H9 (cell line): Measurements from ENCODE around the gene LCE4A. TPM values are rescaled to one million over a fixed set of nuclear protein-coding genes. Genes with fewer than 3 reads are reported as not detected.

Experiments
- DNase-seq: peaks from one replicate; pipeline ENCODE4 v3.0.0-alpha.2; 2017
- H2AFZ ChIP-seq: one replicate; pipeline ENCODE4 v1.6.1; 2013; ENCODE audit warnings: mild to moderate bottlenecking, low read length, control low read depth, moderate library complexity
- H2AK5ac ChIP-seq: 2 replicates; pipeline ENCODE4 v1.6.1; 2013; ENCODE audit warnings: low read length, control low read depth, mixed read lengths; ENCODE audit not compliant: insufficient read length
- H2BK120ac ChIP-seq: one replicate; pipeline ENCODE4 v1.6.1; 2013; ENCODE audit warnings: low read depth, mild to moderate bottlenecking, low read length, control low read depth, inconsistent platforms; ENCODE audit not compliant: poor library complexity, severe bottlenecking
- H2BK12ac ChIP-seq: 2 replicates; pipeline ENCODE4 v1.6.1; 2013; ENCODE audit warnings: low read length, control low read depth, mixed read lengths, low read depth; ENCODE audit not compliant: insufficient read length
- H2BK15ac ChIP-seq: 2 replicates; pipeline ENCODE4 v1.6.1; 2013; ENCODE audit warnings: low read depth, low read length, control low read depth
- H2BK20ac ChIP-seq: one replicate; pipeline ENCODE4 v1.6.1; 2013; ENCODE audit warnings: low read depth, mild to moderate bottlenecking, low read length, control low read depth, inconsistent platforms; ENCODE audit not compliant: poor library complexity, severe bottlenecking
- H2BK5ac ChIP-seq: 2 replicates; pipeline ENCODE4 v1.6.1; 2013; ENCODE audit warnings: low read length, control low read depth, mixed read lengths; ENCODE audit not compliant: insufficient read length
- H3K14ac ChIP-seq: 2 replicates; pipeline ENCODE4 v1.6.1; 2013; ENCODE audit warnings: low read length, control low read depth; ENCODE audit not compliant: insufficient read depth
- H3K18ac ChIP-seq: 2 replicates; pipeline ENCODE4 v1.6.1; 2013; ENCODE audit warnings: low read depth, mild to moderate bottlenecking, mixed read lengths, low read length, control low read depth; ENCODE audit not compliant: insufficient read length
- H3K23ac ChIP-seq: 2 replicates; pipeline ENCODE4 v1.6.1; 2013; ENCODE audit warnings: low read length, control low read depth, mixed read lengths, low read depth; ENCODE audit not compliant: insufficient read length
- H3K23me2 ChIP-seq: 2 replicates; pipeline ENCODE4 v1.6.1; 2013; ENCODE audit warnings: low read depth, mild to moderate bottlenecking, mixed read lengths, low read length, control low read depth; ENCODE audit not compliant: insufficient read length, poor library complexity, severe bottlenecking
- H3K27ac ChIP-seq: 2 replicates; pipeline ENCODE4 v1.5.1; 2013; ENCODE audit warnings: low read length, control low read depth, mixed read lengths, low read depth; ENCODE audit not compliant: insufficient read length
- H3K27me3 ChIP-seq: 2 replicates; pipeline ENCODE4 v1.6.1; 2013; ENCODE audit warnings: low read length, control low read depth, inconsistent platforms; ENCODE audit not compliant: insufficient read depth
- H3K4ac ChIP-seq: 2 replicates; pipeline ENCODE4 v1.6.1; 2013; ENCODE audit warnings: low read depth, mild to moderate bottlenecking, control low read depth, inconsistent platforms, low read length, moderate library complexity
- H3K4me1 ChIP-seq: 2 replicates; pipeline ENCODE4 v1.6.1; 2013; ENCODE audit warnings: low read length, control low read depth, inconsistent platforms; ENCODE audit not compliant: insufficient read depth
- H3K4me2 ChIP-seq: 2 replicates; pipeline ENCODE4 v1.6.1; 2013; ENCODE audit warnings: low read length, control low read depth, mixed read lengths; ENCODE audit not compliant: insufficient read length, insufficient read depth
- H3K56ac ChIP-seq: 2 replicates; pipeline ENCODE4 v1.6.1; 2013; ENCODE audit warnings: low read depth, mild to moderate bottlenecking, mixed read lengths, low read length, control low read depth; ENCODE audit not compliant: insufficient read length
- H3K79me1 ChIP-seq: 2 replicates; pipeline ENCODE4 v1.6.1; 2013; ENCODE audit warnings: low read depth, mild to moderate bottlenecking, moderate library complexity, low read length, control low read depth, inconsistent platforms; ENCODE audit not compliant: insufficient read depth, poor library complexity, severe bottlenecking
- H3K79me2 ChIP-seq: 2 replicates; pipeline ENCODE4 v1.6.1; 2013; ENCODE audit warnings: low read length, control low read depth, inconsistent platforms; ENCODE audit not compliant: insufficient read depth
- H3K9ac ChIP-seq: 2 replicates; pipeline ENCODE4 v1.6.1; 2013; ENCODE audit warnings: low read length, control low read depth, mixed read lengths; ENCODE audit not compliant: insufficient read length; ENCODE audit errors: extremely low read depth
- H3K9me3 ChIP-seq: one replicate; pipeline ENCODE4 v1.6.1; 2013; ENCODE audit warnings: low read depth, low read length, inconsistent platforms; ENCODE audit not compliant: control insufficient read depth
- H3T11ph ChIP-seq: one replicate; pipeline ENCODE4 v1.6.1; 2013; ENCODE audit warnings: mild to moderate bottlenecking, low read length, control low read depth, inconsistent platforms
- H4K20me1 ChIP-seq: one replicate; pipeline ENCODE4 v1.6.1; 2013; ENCODE audit not compliant: control insufficient read depth, insufficient read length, insufficient read depth
- H4K5ac ChIP-seq: 2 replicates; pipeline ENCODE4 v1.6.1; 2013; ENCODE audit warnings: low read depth, mild to moderate bottlenecking, mixed read lengths, low read length, control low read depth; ENCODE audit not compliant: insufficient read length
- H4K8ac ChIP-seq: replicated peaks from 2 replicates; pipeline ENCODE4 v1.6.1; 2013; ENCODE audit warnings: low read length, control low read depth, mixed read lengths, low read depth; ENCODE audit not compliant: insufficient read length
- H4K91ac ChIP-seq: 2 replicates; pipeline ENCODE4 v1.6.1; 2013; ENCODE audit warnings: low read depth, mild to moderate bottlenecking, moderate library complexity, mixed read lengths, low read length, control low read depth; ENCODE audit not compliant: insufficient read length
- H3K27ac Mint-ChIP-seq, 3 experiments: 2 replicates in 2 of 3; 3 replicates in 1 of 3; pipeline ENCODE4 v1.8.0; 2020 to 2021; ENCODE audit warnings: mixed read lengths in 3 of 3, mild to moderate bottlenecking in 1 of 3, moderate library complexity in 1 of 3
- H3K27me3 Mint-ChIP-seq: 2 replicates; pipeline ENCODE4 v1.8.0; 2021; ENCODE audit warnings: low read depth, mild to moderate bottlenecking, moderate library complexity, mixed read lengths
- H3K36me3 Mint-ChIP-seq, 3 experiments: 2 replicates in 2 of 3; 3 replicates in 1 of 3; pipeline ENCODE4 v1.8.0; 2020 to 2021; ENCODE audit warnings: low read depth in 3 of 3, mixed read lengths in 3 of 3; ENCODE audit not compliant: insufficient read depth in 1 of 3
- H3K4me1 Mint-ChIP-seq, 2 experiments: 2 replicates each; pipeline ENCODE4 v1.8.0; 2020; ENCODE audit warnings: mixed read lengths in 2 of 2
- H3K4me3 Mint-ChIP-seq, 2 experiments: 2 replicates in 1 of 2; 3 replicates in 1 of 2; pipeline ENCODE4 v1.8.0; 2020 to 2021; ENCODE audit warnings: mild to moderate bottlenecking in 2 of 2, mixed read lengths in 2 of 2, moderate library complexity in 1 of 2
- H3K9me3 Mint-ChIP-seq, 2 experiments: 2 replicates in 1 of 2; 3 replicates in 1 of 2; pipeline ENCODE4 v1.8.0; 2020; ENCODE audit warnings: mild to moderate bottlenecking in 2 of 2, mixed read lengths in 2 of 2, moderate library complexity in 1 of 2
- CTCF ChIP-seq: fragments of 200-600 bp; sonication (generic); conservative IDR thresholded peaks from 3 replicates; pipeline ENCODE4 v1.8.0; 2021; ENCODE audit warnings: antibody characterized with exemption, mild to moderate bottlenecking
- total RNA-seq: library from RNA; stranded (reverse); gene quantifications from 2 replicates; pipeline ENCODE4 v1.2.1, GENCODE V29; 2021

The LCE4A gene
- total RNA-seq, 1 experiment from 2014 or later, result not detected

- no peak overlapping the region for H2BK20ac ChIP-seq
- H3K18ac ChIP-seq, result no peak overlapping the region
- DNase-seq, result no peak
- no peak overlapping the region for H2AK5ac ChIP-seq
- no peak overlapping the region for H4K5ac ChIP-seq
- Mint-ChIP-seq H3K27ac (no peak overlapping the region), H3K4me1 (no peaks in the 10 kb centered on the region), H3K4me3 (no peak overlapping the region), H3K9me3 (peaks cover 98% of the 10 kb centered on the region in 2 experiments), H3K27me3 (peaks cover 6% of the 10 kb centered on the region; the same call in 1 of the 2 replicates), H3K36me3 (peaks cover 4 to 38% (median 12%) of the 10 kb centered on the region in 3 experiments; a peak in 6 of 7 replicates)
- no peaks in the 10 kb centered on the region for H4K20me1 ChIP-seq
- H2BK12ac ChIP-seq, result no peak overlapping the region
- H4K91ac ChIP-seq, result no peak overlapping the region
- no peak for TF ChIP-seq CTCF
- H3K4me2 ChIP-seq, result no peak overlapping the region
- no peaks in the 10 kb centered on the region for H3K79me1 ChIP-seq
- no peaks in the 10 kb centered on the region for H3K23me2 ChIP-seq
- H3T11ph ChIP-seq, result no peak overlapping the region
- no peak overlapping the region for H3K4ac ChIP-seq
- no peaks in the 10 kb centered on the region for H3K79me2 ChIP-seq
- no peak overlapping the region for H2AFZ ChIP-seq
- no peak overlapping the region for H2BK15ac ChIP-seq
- H2BK5ac ChIP-seq, result no peak overlapping the region
- H3K27ac ChIP-seq, result no peak overlapping the region
- no peak overlapping the region for H3K14ac ChIP-seq
- no peak overlapping the region for H3K9ac ChIP-seq
- H3K4me1 ChIP-seq, result no peaks in the 10 kb centered on the region
- H2BK120ac ChIP-seq, result no peak overlapping the region
- no peak overlapping the region for H3K56ac ChIP-seq
- H3K23ac ChIP-seq, result no peak overlapping the region
- H4K8ac ChIP-seq, result no peak overlapping the region
- peaks cover 98% of the 10 kb centered on the region for H3K9me3 ChIP-seq
- H3K27me3 ChIP-seq, result no peaks in the 10 kb centered on the region
These were observed 33.7 kb downstream of the LCE4A start for GRCh38 chr1:152741656-152742055.
